Measurements from ENCODE around the gene ASAP3. TPM values are rescaled to one million over a fixed set of nuclear protein-coding genes. Genes with fewer than 3 reads are reported as not detected.
A peak's percentile ranks its signal among the peaks of the same experiment; 100 is the strongest.

The ASAP3 gene
- polyA plus RNA-seq, 3 donors: 33.8 to 36.1 (median 34.8) TPM

DNA sequence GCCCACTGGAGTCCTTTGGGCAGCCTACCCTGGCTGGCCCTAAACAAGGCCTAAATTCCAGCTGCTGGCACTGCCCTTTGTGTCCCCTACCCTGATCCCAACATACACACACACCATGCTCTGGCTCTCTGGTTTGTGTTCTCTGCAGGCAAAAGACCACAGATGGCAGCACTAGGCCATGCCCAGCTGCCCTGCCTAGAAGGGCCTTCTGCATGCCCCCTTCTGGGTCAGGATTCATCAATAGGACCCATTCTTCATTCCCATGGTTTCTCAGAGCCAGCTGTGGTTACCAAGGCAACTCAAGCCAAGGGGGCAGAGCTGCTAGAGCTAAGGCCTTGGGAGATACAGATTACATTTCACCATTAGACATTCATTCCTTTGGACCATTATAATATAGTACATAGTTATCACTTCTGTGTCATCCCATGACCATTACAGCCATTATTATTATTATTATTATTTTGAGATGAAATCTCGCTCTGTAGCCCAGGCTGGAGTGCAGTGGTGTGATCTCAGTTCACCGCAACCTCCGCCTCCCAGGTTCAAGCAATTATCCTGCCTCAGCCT, 17.5 kb downstream of the ASAP3 start:
- DNase-seq (ENCODE audit: extremely low read depth in 1 of 11, low read depth in 9 of 11, low spot score in 4 of 11): no peak

DNA sequence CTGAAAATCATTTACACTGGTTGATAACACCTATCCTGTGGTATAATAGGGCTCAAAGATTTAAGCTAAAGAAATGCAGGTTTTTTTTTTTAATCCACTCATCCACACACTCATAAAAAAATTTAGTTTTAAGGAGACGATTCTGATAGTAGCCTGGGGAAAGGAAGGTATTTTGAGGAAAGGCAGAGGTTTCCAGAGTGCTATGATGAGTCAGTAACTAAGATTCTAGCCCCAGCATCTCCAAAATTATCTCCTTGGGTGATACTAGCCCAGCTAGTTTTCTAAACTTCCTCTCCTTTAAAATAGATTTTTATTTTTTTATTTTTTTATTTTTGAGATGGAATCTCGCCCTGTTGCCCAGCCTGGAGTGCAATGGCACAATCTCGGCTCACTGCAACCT, 20.7 kb downstream of the ASAP3 start:
- DNase-seq (ENCODE audit: extremely low read depth in 1 of 11, low read depth in 9 of 11, low spot score in 4 of 11): no peak

DNA sequence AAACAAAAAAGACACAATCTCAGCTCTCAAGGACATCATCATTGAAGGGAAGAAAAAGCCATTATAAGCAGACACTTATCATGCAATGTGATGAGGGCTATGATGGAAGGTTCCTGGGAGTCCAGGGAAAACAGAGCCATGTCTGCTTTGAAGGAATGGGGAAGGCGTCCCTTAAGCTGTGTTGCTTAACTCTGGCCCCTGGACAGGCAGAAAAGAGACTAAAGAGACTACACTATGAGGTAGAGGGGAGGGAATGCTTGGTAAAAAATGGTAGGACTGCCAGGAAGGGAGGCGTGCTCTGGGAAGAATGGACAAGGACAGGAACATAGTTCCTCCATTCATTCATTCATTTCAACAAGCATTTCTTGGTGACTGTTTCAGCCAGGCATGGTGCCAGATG, 21.2 kb downstream of the ASAP3 start:
- no peak for DNase-seq (ENCODE audit: extremely low read depth in 1 of 11, low read depth in 9 of 11, low spot score in 4 of 11)

DNA sequence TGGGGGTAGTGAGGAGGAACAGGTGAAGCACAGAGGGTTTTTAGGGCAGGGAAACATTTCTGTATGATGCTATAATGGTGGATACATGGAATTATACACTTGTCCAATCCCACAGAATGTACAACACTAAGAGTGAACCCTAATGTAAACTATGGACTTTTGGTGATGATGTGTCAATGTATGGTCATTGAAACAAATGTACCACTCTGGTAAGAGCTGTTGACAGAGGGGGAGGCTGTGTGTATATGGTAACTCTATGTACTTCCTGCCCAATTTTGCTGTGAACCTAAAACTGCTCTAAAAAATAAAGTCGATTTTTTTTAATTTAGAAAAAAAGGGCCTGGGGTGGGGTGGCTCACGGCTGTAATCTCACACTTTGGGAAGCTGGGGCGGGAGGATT, 22.9 kb downstream of the ASAP3 start:
- no peak for DNase-seq (ENCODE audit: extremely low read depth in 1 of 11, low read depth in 9 of 11, low spot score in 4 of 11)

DNA sequence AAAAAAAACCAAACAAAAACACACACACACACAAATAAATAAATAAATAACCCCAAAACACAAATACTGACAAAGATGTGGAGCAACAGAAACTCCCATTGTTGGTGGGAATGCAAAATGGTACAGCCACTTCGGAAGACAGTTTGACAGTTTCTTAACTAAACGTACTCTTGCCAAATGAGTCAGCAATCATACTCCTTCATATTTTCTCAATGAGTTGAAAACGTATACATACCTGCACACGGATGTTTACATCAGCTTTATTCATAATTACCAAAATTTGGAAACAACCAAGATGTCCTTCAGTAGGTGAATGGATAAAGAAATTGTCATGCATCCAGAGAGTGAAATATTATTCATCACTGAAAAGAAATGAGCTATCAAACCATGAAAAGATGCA, 23.5 kb downstream of the ASAP3 start:
- DNase-seq (ENCODE audit: extremely low read depth in 1 of 11, low read depth in 9 of 11, low spot score in 4 of 11): no peak

DNA sequence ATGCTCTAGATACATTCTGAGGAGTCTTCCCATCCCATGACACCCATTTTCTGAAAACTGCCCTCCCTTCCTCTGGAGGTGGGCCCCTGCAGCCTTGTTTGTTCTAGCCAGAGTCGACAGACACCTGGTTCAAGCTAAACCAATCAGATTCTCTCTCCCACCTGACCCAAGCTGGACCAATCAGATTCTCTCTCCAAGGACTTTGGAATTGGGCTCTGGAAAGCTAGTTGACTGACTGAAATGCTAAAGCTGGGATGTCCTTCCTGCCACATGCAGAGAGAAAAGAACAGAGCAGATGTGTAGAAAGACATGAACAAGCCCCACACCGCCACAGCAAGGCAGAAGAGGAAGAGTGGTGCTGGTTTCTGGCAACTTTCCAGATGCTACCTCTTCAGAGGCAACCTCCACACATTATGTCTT, 24.6 kb downstream of the ASAP3 start:
- DNase-seq (ENCODE audit: extremely low read depth in 1 of 11, low read depth in 9 of 11, low spot score in 4 of 11): no peak

DNA sequence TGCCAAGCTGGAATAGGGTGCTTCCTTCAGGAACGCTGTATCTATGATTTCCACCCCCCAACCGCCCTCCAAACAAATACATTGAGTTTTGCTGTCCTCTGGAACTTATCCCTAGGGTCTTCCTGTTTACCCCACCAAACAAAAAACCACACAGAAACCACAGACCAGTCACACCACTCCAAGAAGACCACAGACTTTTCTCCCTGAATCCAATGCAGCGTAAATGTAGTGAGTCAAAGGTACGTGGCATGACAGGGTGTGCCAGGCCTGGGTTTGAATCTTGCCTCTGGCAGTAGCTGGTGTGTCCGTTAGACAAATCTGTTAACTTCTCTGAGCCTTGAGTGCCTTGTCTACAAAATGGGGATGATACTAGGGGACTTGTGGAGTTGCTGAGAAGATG, 27.8 kb downstream of the ASAP3 start:
- DNase-seq (ENCODE audit: extremely low read depth in 1 of 11, low read depth in 9 of 11, low spot score in 4 of 11): no peak

DNA sequence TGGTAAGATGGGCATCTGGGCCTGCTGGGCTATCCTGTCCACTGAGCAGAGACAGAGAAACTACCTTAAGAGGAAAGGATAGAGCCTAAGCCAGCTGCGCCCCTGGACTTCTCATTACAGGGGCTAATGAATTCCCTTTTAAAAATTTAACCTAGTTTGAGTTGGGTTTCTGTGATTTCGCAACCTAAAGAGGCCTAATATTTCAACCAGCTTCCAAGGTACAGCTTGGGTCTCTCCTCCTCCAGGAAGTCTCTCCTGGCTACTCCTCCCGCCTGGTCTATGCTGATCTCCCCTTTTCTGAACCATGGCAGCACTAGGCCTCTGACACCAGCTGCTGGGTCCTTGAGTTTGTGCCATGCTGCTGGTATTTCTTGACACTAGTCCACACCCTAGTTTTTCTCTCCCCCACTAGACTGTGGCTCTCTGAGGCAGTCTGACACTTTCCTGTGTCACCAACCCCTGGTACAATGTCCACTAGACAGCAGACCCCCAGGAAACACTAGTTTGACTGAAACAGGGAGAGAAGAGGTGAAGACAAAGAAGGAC, 30.5 kb downstream of the ASAP3 start:
- no peak for DNase-seq (ENCODE audit: extremely low read depth in 1 of 11, low read depth in 9 of 11, low spot score in 4 of 11)

DNA sequence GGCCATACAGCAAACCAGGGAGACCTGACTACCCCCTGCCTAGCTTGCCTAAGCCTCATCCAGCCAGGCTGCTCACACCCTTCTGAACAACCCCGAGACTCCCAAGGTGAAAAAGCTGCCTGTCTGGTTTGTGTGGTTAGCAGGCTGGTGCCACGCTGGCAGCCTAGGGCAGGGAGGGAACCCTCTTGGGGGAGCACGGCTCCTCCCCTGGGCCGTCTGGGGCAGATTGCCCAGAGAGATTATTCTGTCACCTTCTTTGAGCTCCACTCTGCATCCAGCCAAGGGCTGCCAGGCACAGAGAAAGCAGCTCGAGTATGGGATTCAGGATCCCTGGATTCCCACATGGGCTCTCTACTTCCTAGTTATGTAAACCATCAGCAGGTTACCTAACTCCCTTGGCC, 32.0 kb downstream of the ASAP3 start:
- DNase-seq (ENCODE audit: extremely low read depth in 1 of 11, low read depth in 9 of 11, low spot score in 4 of 11): peak; percentile 9 to 68 (median 34)

DNA sequence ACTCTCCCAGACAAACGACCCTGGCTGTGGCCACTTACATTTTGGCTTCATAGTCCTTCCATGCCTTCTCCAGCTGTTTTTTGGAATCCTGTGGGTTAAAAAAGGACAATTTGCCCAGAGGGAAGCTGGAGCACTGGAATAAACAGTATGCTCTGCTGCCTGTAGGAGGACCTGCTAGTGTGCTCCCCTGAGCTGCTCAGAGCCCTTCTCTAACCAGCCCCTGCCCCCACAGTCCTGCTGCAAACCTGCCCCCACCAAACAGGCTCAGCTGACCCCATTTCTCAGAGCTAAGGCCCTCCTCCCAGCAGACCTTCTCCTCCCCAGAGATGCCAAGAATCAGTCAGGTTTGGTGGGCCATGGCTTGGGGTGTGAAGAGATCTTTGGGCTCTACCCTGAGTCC, 32.5 kb downstream of the ASAP3 start:
- DNase-seq (ENCODE audit: extremely low read depth in 1 of 11, low read depth in 9 of 11, low spot score in 4 of 11): no peak

DNA sequence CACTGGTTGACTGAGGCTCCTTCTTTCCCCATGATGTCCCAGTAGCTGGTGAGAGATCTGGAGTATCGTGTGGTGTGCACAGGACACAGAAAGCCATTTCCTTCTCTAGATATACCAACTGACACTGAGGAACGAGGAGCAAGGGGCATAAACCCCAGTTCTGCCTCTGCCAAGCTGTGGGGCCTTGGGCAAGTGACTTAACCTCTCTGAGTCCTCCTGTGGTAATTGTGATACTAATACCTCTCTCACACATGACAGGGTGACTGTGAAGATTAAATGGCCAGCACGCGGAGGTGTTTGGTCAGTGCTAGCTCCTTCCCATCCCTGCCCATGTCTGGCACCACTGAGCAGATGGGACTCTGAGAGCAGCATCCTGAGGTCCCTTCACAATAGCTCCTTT, 33.1 kb downstream of the ASAP3 start:
- no peak for DNase-seq (ENCODE audit: extremely low read depth in 1 of 11, low read depth in 9 of 11, low spot score in 4 of 11)

DNA sequence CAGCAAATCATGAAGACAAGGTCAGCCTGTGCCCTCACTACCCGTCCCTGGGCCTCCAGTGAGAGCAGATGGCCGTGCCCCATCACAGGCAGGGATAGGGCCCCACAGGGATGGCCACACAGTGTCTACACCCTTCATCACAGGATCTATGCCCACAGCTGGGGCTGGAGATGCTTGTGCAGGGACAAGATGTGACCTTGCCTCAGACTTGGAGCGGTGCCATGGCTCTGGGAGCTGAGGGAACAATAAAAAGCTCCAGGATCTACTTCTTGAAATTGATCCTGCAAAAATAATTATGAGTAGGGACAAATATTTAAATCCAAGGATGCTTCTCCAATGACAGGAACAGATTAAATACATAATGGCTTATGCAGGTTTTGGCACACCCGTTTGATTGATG, 34.0 kb downstream of the ASAP3 start:
- no peak for DNase-seq (ENCODE audit: extremely low read depth in 1 of 11, low read depth in 9 of 11, low spot score in 4 of 11)

DNA sequence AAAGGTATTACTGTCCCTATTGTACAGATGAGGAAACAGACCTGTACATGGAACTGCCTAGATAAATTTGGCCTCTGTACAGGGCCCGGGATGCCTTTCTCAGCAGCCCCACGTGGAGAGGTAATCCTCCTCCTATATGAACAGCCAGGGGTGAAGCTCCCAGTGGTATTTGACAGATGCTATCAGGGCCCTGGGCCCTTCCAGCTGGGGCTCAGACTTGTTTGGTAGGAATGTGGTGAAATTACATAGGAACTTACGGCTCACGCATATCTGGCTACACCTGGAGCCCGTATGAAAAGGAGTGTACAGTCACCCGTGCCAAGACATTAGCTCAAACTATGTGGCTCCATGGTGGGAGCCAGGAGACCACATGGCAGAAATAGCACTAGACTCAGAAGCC, 34.7 kb downstream of the ASAP3 start:
- DNase-seq (ENCODE audit: extremely low read depth in 1 of 11, low read depth in 9 of 11, low spot score in 4 of 11): no peak

DNA sequence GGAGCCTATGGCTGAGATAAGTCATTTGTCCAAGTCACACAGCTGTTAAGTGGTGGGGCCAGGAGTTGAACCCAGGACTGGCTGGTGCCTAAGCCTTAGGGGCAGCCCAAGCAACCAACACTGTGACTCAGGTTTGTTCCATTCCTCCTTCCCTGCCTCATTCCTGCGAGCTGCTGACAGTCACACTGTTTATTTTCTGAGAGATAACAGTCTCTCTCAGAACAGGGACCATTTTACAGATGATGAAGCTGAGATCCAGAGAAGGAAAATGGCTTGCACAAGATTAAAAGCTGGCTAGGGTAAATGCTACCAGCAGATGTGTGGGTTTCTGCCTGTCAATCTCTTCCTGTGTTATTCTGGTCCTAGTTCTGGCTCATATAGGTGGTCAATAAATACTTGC, 35.1 kb downstream of the ASAP3 start:
- DNase-seq (ENCODE audit: extremely low read depth in 1 of 11, low read depth in 9 of 11, low spot score in 4 of 11): no peak

DNA sequence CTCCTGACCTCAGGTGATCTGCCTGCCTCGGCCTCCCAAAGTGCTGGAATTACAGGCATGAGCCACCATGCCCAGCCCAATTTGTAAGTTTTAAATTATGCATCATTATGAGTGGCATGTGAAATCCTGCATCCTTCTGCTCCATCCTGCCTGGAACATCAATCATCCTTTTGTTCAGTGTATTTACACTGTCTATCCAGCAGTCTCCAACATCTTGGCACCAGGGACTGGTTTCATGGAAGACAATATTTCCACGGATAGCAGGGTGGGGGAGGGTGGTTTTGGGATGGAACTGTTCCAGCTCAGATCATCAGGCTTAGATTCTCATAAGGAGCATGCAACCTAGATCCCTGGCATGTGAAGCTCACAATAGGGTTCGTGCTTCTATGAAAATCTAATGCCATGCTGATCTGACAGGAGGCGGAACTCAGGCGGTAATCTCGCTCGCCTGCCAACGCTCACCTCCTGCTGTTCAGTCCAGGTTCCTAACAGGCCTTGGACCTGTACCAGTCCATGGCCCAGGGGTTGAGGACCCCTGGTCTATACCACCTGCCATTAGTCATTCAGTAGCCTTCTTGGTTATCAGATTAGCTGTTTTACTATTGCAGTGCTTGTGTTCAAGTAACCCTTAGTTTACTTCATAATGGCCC, 37.2 kb downstream of the ASAP3 start:
- DNase-seq (ENCODE audit: extremely low read depth in 1 of 11, low read depth in 9 of 11, low spot score in 4 of 11): no peak

DNA sequence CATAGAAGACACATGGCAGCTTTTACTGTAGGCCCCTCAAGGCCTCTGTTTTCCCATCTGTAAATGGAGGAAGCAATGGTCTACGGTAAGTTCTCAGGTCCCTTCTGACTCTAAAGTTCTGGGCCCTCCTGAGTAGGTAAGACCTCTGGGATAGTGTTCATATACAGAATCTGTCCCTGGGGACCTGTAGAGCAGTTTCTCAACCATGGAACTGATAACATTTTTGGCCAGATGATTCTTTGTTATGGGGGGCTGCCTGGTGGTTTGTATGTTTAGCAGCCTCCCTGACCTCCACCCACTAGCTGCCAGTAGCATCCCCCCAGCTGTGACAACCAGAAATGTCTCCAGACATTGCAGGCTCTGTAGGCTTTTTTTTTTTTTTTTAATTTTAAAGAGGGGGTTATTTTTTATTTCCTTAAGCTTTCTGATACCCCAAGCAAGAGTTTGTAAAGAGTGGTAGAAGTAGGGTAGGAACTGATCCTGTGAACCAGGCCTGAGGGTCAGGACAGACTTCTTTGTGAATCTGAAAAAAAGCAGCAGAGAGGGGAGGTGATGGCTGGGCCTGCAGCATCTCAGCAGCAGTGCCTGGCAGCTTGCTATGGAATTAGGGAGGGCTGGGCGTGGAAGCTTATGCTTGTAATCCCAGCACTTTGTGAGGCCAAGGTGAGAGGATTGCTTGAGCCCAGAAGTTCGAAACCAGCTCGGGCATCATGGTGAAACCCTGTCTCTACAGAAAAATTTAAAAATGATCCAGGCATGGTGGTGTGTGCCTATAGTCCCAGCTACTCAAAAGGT, 39.2 kb downstream of the ASAP3 start:
- no peak for DNase-seq (ENCODE audit: extremely low read depth in 1 of 11, low read depth in 9 of 11, low spot score in 4 of 11)

DNA sequence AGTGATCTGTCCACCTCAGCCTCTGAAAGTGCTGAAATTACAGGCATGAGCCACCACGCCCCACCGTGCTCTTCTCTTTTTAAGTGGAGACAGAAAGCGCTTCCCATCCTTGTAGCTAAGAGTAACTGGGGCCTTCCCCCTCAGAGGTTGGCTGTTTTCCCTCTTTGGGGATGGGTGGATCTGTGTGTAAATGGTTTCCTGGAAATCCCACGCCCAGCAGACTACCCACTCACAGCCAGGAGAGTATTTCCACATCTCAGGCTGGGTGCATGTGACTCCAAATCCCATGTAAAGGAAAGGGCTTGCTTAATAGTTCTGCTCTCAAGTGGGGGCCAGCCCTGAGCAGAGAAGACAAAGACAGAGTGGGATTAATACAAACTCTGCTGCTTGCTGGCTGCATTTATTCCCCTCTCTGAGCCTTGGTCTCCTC, 39.9 kb downstream of the ASAP3 start:
- no peak for DNase-seq (ENCODE audit: extremely low read depth in 1 of 11, low read depth in 9 of 11, low spot score in 4 of 11)

DNA sequence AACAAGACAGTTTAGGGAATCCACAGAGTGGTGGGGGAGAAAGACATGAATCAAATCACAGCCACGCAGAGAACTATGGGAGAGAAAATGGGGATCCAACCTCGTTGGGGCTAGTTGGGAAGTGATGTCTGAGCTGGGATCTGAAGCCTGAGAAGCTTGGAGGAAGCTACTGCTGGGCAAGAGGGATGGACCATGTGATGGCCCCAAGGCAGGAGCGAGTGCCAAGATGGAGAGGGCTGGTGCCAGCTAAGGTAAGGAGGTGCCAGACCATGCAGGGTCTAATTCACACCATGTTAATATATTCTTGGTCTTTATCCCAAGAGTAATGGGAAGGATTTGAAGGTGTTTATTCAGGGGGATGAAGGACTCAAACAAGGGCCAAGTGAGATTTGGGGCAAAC, 41.2 kb downstream of the ASAP3 start:
- DNase-seq (ENCODE audit: extremely low read depth in 1 of 11, low read depth in 9 of 11, low spot score in 4 of 11): no peak

DNA sequence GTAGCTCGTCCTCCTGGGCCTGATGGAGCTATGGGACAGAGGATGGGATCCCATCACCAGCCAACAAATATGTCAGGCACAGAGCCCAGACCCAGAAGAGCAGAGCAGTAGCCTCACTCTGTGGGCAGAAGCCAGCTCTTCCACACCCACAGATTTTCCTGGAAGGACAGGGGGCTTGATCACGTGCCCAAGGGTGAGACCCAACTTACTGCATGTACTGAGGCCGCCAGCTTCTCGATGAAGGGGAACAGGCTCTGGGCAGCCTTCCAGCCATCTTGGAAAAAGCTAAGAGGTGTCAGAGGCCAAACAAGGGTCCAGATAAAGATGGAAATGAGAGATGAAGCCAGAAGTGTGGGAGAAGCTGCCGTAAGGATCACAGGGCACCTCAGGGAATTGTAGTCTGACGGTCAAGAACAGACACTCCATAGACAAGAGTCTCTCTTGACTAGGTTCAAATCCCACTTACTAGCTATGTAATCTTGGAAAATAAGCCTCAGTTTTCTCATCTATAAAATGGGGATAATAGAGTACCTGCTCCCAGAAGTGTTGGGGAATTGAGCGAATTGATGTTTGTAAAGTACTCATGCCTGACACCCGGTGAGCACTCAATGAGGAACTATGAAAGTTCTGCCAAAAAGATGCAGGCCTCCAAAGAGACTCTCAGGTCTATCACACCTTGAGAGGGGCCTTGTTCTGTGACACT, 42.4 kb downstream of the ASAP3 start:
- no peak for DNase-seq (ENCODE audit: extremely low read depth in 1 of 11, low read depth in 9 of 11, low spot score in 4 of 11)

DNA sequence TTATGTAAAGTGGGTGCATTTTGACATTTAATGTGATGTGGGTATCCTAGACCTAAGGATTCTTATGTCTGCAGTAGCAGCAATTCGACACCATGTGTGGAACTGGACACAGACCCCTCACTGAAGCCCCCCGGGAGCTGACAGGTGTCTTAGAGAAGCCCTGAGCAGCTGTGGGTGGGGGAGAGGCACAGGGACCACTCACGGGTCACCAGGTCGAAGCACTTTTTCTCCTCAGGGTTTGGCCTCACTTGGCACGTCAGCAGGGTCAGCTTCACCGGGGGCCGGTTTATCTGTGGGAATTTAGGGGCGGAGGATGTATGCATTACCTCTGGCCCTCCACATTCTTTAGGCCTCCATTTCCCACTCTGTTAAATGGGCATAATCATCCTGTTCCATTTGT, 45.4 kb downstream of the ASAP3 start:
- DNase-seq (ENCODE audit: extremely low read depth in 1 of 11, low read depth in 9 of 11, low spot score in 4 of 11): no peak
